ENCODE measurements around the gene PIGT. TPM values are rescaled to one million over a fixed set of nuclear protein-coding genes. Genes with fewer than 3 reads are reported as not detected.
A peak's percentile ranks its signal among the peaks of the same experiment; 100 is the strongest.
"Not testable (repeated sequence)": the region's sequence is repeated elsewhere in the genome, so short reads cannot be mapped to it uniquely, and the experiment has no call there.

Gene PIGT
- total and polyA plus RNA-seq, 10 donors: 42.5 to 82.8 (median 63.6) TPM

GRCh38 chr20:45470262-45470931 lies 54.5 kb downstream of the PIGT start:
- DNase-seq: no peak
- H3K36me3 ChIP-seq: no peaks in the 10 kb centered on the region
- H3K9me3 ChIP-seq: no peaks in the 10 kb centered on the region
- H3K4me1 ChIP-seq: peaks cover 10 to 23% (median 19%) of the 10 kb centered on the region in 6 donors
- intact Hi-C loops (cut with DNase I; ENCODE audit: low total_unique reads): no loop called here
- H3K27me3 ChIP-seq (replicated peaks in 1 of 7): peaks cover 6 to 77% (median 33%) of the 10 kb centered on the region in 7 donors
- H3K27ac ChIP-seq: no peak overlapping the region
- TF ChIP-seq CTCF (IDR thresholded peaks at IDR 0.05 in 8 of 11, conservative IDR thresholded peaks at IDR 0.05 in 3 of 11) (no peak), POLR2AphosphoS5 (IDR thresholded peaks at IDR 0.05) (peak in 2 of 3 donors; percentile 7 to 39)
- H3K4me3 ChIP-seq: peak overlapping the region; percentile 28 to 66 (median 42)
- 0 to 1% (median 1%) methylated on average over 25 to 50 of the region's 50 CpGs for WGBS, 5 donors

- no peak for DNase-seq
- peak overlapping the region in 7 of 8 donors; percentile 31 to 66 (median 42) for H3K4me3 ChIP-seq
- 31 to 45% (median 38%) methylated on average over 9 to 10 of the region's 10 CpGs for WGBS, 5 donors
Observed at GRCh38 chr20:45470937-45471336, 55.0 kb downstream of the PIGT start.

GRCh38 chr20:45472286-45472685 lies 56.3 kb downstream of the PIGT start:
- H3K4me3 ChIP-seq; H3K27ac ChIP-seq; intact Hi-C loops (cut with DNase I; ENCODE audit: low total_unique reads); DNase-seq; H3K9me3 ChIP-seq; H3K36me3 ChIP-seq: not testable (repeated sequence)
- Histone ChIP-seq H3K27me3 (replicated peaks in 1 of 7) (peaks cover 6 to 74% (median 33%) of the 10 kb centered on the region in 7 donors), H3K4me1 (peaks cover 10 to 23% (median 19%) of the 10 kb centered on the region in 6 donors)
- WGBS, 5 donors: 58 to 97% (median 70%) methylated on average over 3 of the region's 3 CpGs

More at GRCh38 chr20:45470937-45471336, 55.0 kb downstream of the PIGT start:
- Histone ChIP-seq H3K9me3 (no peaks in the 10 kb centered on the region), H3K27ac (no peak overlapping the region), H3K4me1 (peaks cover 10 to 23% (median 19%) of the 10 kb centered on the region in 6 donors), H3K36me3 (no peaks in the 10 kb centered on the region), H3K27me3 (replicated peaks in 1 of 7) (peaks cover 6 to 74% (median 33%) of the 10 kb centered on the region in 7 donors)
- TF ChIP-seq CTCF (IDR thresholded peaks at IDR 0.05 in 8 of 11, conservative IDR thresholded peaks at IDR 0.05 in 3 of 11) (no peak), POLR2A (IDR thresholded peaks at IDR 0.05) (no peak), POLR2AphosphoS5 (IDR thresholded peaks at IDR 0.05) (no peak)
- intact Hi-C loops (cut with DNase I; ENCODE audit: low total_unique reads): no loop called here

Small RNA genes within 50 kb of the gene (microRNA-seq; reads per million reads assigned to microRNA genes)
- 0.28 to 1.1 (median 0.72) reads per million in 3 donors for gene MIR6812

Small RNA genes within 50 kb of the gene (small RNA-seq; reads per million reads assigned to genes)
- gene MIR6812: 0 to 0.06 (median 0) reads per million in 4 donors

Other genes starting within 250 kb of the PIGT start
- 10 to 100 TPM in 2 of 7 donors, 1 to 10 TPM in 3, not detected in 2; 1.8 to 22.8 (median 3.5) TPM for gene PI3, start 241.2 kb upstream of the PIGT start, total RNA-seq
- gene PI3, start 241.2 kb upstream of the PIGT start, polyA plus RNA-seq: 1 to 10 TPM in 2 of 3 donors, not detected in 1; 1.7 TPM
- under 1 TPM in 1 of 7 donors, not detected in 6; 0.72 TPM for gene SEMG1, start 209.1 kb upstream of the PIGT start, total RNA-seq
- not detected for gene SEMG1, start 209.1 kb upstream of the PIGT start, polyA plus RNA-seq
- gene SEMG2, start 194.8 kb upstream of the PIGT start, total RNA-seq: not detected
- not detected for gene SEMG2, start 194.8 kb upstream of the PIGT start, polyA plus RNA-seq
- 10 to 100 TPM in 3 of 7 donors, 1 to 10 TPM in 4; 2.9 to 26.9 (median 9.0) TPM for gene SLPI, start 161.6 kb upstream of the PIGT start, total RNA-seq
- 10 to 100 TPM in 1 of 3 donors, 1 to 10 TPM in 2; 5.1 to 11.9 (median 8.4) TPM for gene SLPI, start 161.6 kb upstream of the PIGT start, polyA plus RNA-seq
- not detected for gene RBPJL, start 109.3 kb upstream of the PIGT start, total RNA-seq
- under 1 TPM in 2 of 3 donors, not detected in 1; 0.05 to 0.09 TPM for gene RBPJL, start 109.3 kb upstream of the PIGT start, polyA plus RNA-seq
- gene MATN4, start 107.8 kb upstream of the PIGT start, total RNA-seq: not detected
- gene MATN4, start 107.8 kb upstream of the PIGT start, polyA plus RNA-seq: under 1 TPM in 2 of 3 donors, not detected in 1; 0.19 to 0.52 TPM
- 10 to 100 TPM; 27.2 to 56.1 (median 39.7) TPM for gene SDC4, start 67.7 kb upstream of the PIGT start, total RNA-seq
- gene SDC4, start 67.7 kb upstream of the PIGT start, polyA plus RNA-seq: 10 to 100 TPM; 10.4 to 21.0 (median 15.5) TPM
- 10 to 100 TPM; 23.7 to 69.8 (median 35.3) TPM for gene SYS1, start 53.0 kb upstream of the PIGT start, total RNA-seq
- gene SYS1, start 53.0 kb upstream of the PIGT start, polyA plus RNA-seq: 10 to 100 TPM; 15.1 to 22.2 (median 21.6) TPM
- under 1 TPM in 2 of 7 donors, not detected in 5; 0.60 to 0.66 TPM for gene TP53TG5, start 37.8 kb upstream of the PIGT start, total RNA-seq
- under 1 TPM in 1 of 3 donors, not detected in 2; 0.08 TPM for gene TP53TG5, start 37.8 kb upstream of the PIGT start, polyA plus RNA-seq
- gene DBNDD2, start 7.9 kb upstream of the PIGT start, total RNA-seq: 10 to 100 TPM; 15.8 to 38.5 (median 28.1) TPM
- 10 to 100 TPM; 19.0 to 36.2 (median 31.8) TPM for gene DBNDD2, start 7.9 kb upstream of the PIGT start, polyA plus RNA-seq
- under 1 TPM in 2 of 7 donors, not detected in 5; 0.74 to 0.79 TPM for gene WFDC2, start 53.6 kb downstream of the PIGT start, total RNA-seq
- 1 to 10 TPM in 1 of 3 donors, under 1 TPM in 2; 0.35 to 1.5 (median 0.58) TPM for gene WFDC2, start 53.6 kb downstream of the PIGT start, polyA plus RNA-seq
- not detected for gene SPINT3, start 99.5 kb downstream of the PIGT start, total RNA-seq
- not detected for gene SPINT3, start 99.5 kb downstream of the PIGT start, polyA plus RNA-seq
- gene WFDC6, start 123.3 kb downstream of the PIGT start, total RNA-seq: not detected
- not detected for gene WFDC6, start 123.3 kb downstream of the PIGT start, polyA plus RNA-seq
- not detected for gene EPPIN, start 131.3 kb downstream of the PIGT start, total RNA-seq
- under 1 TPM in 1 of 3 donors, not detected in 2; 0.10 TPM for gene EPPIN, start 131.3 kb downstream of the PIGT start, polyA plus RNA-seq
- not detected for gene WFDC8, start 163.1 kb downstream of the PIGT start, total RNA-seq
- gene WFDC8, start 163.1 kb downstream of the PIGT start, polyA plus RNA-seq: not detected
- not detected for gene WFDC10A, start 213.6 kb downstream of the PIGT start, total RNA-seq
- gene WFDC10A, start 213.6 kb downstream of the PIGT start, polyA plus RNA-seq: not detected
- gene WFDC9, start 215.1 kb downstream of the PIGT start, total RNA-seq: not detected
- not detected for gene WFDC9, start 215.1 kb downstream of the PIGT start, polyA plus RNA-seq

Data from spleen (tissue), 11 donors.